KOPT-K1 (cell line): ENCODE data around the gene NOP10.

Experiments used
- H3K27ac ChIP-seq: fragments of 200-600 bp; sonication (generic); 2 replicates; pipeline ENCODE4 v1.5.1; 2016; ENCODE audit warnings: antibody characterized with exemption, mild to moderate bottlenecking, low read depth, low read length; ENCODE audit not compliant: poor library complexity, severe bottlenecking
- H3K36me3 ChIP-seq: fragments of 200-600 bp; sonication (generic); 2 replicates; pipeline ENCODE4 v1.5.1; 2017; ENCODE audit warnings: antibody characterized with exemption, mild to moderate bottlenecking, low read length, moderate library complexity; ENCODE audit not compliant: insufficient read depth
- H3K9me3 ChIP-seq: fragments of 200-600 bp; sonication (generic); 2 replicates; pipeline ENCODE4 v1.5.1; 2017; ENCODE audit warnings: antibody characterized with exemption, low read length, mild to moderate bottlenecking; ENCODE audit not compliant: insufficient read depth, poor library complexity, severe bottlenecking

NOP10 gene

DNA sequence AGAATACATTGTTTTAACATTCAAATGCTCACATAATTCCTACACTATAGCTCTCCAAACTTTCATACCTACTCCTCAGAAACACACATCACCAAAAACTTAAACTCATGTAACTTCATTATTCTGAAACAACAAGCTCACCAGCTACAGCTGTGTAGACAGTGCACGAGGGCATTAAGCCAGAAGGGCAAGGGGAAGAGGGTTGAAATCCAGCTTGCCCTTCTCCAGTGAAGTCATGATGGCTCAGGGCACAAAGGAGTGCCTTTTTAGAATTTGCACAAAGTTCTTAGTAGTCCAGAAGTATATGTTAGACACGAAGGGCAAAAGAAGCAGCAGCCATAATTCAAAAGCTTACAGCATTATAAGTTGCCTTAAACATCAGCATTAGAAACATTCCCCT is 13.9 kb downstream of the NOP10 start:
- Histone ChIP-seq H3K27ac (peak overlapping the region; percentile 95), H3K9me3 (no peaks in the 10 kb centered on the region)

DNA sequence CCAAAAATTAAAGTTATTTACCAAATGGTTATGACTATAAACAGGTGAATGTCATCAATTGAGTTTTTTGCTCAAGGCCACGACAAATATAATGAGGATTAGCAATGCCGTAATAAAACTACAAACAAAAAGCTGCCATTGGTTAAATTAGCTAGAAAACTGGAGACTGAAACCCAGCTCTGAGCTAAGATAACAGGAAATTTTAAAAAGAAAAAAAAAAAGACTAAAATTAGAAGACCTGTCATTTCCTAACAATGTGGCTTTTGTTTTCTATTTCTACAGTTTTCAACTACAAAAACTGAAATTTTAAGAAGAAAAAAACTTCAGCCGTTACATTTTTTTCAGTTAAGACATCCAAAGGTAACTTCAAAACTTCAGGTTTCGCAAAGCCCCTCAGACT is 15.0 kb downstream of the NOP10 start:
- Histone ChIP-seq H3K36me3 (no peaks in the 10 kb centered on the region), H3K9me3 (no peaks in the 10 kb centered on the region), H3K27ac (peak overlapping the region; percentile 95)

More for the DNA sequence above, 13.9 kb downstream of the NOP10 start:
- H3K36me3 ChIP-seq: no peaks in the 10 kb centered on the region

DNA sequence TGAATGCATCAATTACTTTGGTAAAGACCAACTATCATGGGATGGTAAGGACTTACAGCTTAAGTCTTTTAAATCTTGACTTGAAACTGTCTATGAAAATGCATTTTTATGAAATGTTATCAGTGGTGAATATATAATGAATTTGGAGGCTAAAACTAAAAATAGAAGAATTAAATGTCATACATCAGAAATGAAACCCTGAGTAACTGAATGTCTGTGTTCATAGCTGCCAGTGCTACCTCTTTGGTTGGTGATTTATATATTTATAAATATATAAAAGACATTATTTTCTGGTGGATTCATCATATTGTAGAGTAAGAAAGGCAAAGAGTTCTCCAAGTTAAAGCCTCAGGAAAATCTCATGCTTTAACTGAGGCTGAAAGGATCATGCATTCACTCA is 17.6 kb downstream of the NOP10 start:
- no peaks in the 10 kb centered on the region for H3K36me3 ChIP-seq
- H3K9me3 ChIP-seq: no peaks in the 10 kb centered on the region
- no peak overlapping the region for H3K27ac ChIP-seq

DNA sequence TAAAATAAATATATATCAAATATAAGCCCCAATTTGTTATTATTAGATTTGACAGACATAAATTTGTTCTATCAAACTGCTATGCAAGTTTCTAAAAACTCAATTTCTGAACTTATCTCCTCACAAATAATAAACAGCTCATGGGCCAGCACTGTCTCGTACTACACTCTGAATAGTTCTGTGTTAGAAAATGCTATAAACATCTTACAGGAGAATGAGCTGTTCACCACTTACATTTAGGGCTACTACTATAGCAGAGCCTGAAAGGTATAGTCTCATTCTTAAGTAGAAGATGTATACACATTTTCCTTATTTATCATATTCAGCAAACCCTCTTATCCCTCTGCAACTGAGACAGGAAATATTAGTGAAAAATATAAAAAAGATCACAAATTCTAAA is 18.0 kb downstream of the NOP10 start:
- no peak overlapping the region for H3K27ac ChIP-seq
- no peaks in the 10 kb centered on the region for H3K36me3 ChIP-seq
- no peaks in the 10 kb centered on the region for H3K9me3 ChIP-seq

DNA sequence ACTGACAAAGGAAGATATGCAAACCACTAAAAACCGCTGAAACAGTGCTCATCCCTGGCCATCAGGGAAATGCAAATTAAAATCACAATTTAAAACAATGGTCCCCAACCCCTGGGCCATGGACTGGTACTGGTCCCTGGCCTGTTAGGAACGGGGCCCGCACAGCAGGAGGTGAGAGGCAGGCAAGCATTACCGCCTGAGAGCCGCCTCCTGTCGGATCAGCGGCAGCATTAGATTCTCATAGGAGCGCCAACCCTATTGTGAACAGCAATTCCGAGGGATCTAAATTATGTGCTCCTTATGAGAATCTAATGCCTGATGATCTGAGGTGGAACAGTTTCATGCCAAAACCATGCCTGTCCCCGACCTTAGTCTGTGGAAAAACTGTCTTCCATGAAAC is 19.7 kb downstream of the NOP10 start:
- H3K36me3 ChIP-seq: no peaks in the 10 kb centered on the region
- H3K27ac ChIP-seq: no peak overlapping the region

DNA sequence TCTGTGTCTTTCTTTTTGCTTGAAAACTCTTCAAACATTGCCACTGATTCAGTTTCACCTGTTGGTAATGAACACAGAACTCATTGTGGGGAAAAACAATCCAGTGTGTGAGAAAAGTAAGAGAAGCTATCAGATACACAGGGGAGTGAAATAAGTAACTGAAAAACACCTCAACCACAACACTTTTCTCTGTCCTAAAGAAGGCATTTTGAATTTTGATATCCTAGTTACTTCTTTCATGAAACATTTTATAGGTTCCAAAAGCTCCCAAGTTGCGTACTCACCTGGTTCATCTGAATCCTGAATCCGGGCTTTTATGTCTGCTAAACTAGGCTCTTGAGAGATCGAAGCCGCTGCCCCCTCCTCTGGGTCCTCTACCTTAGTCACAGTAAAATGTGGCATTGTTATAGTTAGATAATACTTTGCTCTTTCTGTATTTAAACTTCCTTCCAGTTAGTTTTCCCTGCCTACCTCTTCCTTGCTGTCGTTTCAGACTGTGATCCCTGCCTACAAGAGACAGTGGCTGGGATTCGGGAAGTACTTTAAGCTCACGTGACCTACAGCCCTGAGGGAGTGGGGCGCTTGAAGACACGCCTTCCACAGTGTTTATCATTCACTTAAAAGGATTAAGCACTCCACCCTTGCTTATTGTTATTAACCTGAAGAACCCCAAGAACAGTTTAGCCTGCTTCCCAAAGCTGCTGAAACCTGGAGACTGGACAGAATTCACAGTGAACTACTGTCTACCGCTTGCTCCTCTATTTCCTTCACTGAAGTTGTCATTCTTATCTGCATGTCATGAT is 24.5 kb downstream of the NOP10 start:
- H3K36me3 ChIP-seq: peaks cover 10% of the 10 kb centered on the region
- H3K9me3 ChIP-seq: no peaks in the 10 kb centered on the region
- H3K27ac ChIP-seq: peak overlapping the region; percentile 68

More for the DNA sequence above, 19.7 kb downstream of the NOP10 start:
- H3K9me3 ChIP-seq: no peaks in the 10 kb centered on the region

DNA sequence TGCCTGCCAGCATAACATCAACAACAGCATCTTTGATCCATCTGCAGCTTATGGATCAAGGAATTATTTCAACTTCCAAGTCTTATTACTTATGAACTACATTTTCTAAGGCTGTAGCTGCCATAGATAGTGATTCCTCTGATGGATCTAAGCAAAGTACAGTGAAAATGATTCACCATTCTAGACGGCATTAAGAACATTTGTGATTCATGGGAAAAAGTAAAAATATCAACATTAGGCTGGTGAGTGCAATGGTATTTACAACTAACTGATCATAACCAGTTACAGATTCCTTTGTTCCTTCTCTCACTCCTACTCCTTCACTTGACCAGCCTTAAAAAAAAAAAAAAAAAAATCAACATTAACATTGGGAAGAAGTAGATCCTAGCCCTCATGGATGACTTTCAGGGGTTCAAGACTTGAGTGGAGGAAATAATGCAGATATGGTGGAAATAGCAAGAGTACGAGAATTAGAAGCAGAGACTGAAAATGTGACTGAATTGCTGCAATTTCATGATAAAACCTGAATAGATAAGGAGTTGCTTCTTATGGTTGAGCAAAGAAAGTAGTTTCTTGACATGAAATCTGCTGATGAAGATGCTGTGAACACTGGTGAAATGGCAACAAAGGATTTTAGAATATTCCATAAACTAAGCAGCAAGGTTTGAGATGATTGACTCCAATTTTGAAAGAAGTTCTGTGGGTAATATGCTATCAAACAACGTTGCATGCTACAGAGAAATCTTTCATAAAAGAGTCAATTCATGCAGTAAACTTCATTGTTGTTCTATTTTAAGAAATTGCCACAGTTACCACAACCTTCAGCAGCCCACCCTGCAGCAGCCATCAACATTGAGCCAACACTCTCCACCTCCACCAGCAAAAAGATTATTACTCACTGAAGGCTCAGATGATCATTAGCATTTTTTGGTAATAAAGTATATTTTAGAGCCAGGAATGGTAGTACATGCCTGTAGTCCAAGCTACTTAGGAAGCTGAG is 28.1 kb downstream of the NOP10 start:
- no peaks in the 10 kb centered on the region for H3K9me3 ChIP-seq
- H3K36me3 ChIP-seq: peaks cover 18% of the 10 kb centered on the region
- H3K27ac ChIP-seq: peak overlapping the region; percentile 29

DNA sequence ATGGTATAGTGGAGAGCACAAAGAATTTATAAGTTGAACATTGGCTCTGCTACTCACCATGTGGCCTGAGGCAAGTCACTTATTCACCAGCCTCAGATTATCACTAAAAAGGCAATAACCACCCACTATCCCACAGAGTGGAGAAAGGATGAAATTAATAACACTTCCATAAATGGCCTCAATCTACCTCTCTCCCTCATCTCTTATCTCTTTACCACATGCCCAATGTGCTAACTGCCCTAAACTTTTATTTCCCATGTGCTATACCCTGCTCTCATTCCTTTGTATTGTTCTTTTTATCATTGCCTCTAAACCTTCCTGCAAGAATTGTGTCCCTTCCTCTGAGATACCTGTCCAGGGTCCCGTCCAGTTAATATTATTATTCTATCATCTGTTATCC is 31.4 kb downstream of the NOP10 start:
- Histone ChIP-seq H3K36me3 (peaks cover 18% of the 10 kb centered on the region), H3K27ac (no peak overlapping the region), H3K9me3 (no peaks in the 10 kb centered on the region)

DNA sequence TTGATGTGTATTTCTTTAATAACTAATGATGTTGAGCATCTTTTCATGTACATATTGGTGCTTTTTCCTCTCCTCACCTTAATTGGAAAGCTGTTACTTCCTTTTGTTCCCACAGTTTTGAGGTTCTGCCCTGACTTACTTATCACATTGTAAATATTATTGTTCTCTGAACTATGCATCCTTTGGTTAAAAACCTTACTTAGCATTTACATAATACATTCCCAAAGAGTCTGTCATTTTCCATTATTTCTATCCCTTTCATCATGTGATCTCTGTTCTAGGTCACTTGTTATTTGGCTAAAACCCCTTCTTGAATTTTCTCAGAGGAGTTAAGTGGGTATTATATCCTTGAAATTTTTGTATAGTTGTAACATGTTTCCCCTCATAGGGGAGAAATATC is 38.3 kb downstream of the NOP10 start:
- Histone ChIP-seq H3K27ac (no peak overlapping the region), H3K9me3 (no peaks in the 10 kb centered on the region), H3K36me3 (peaks cover 4% of the 10 kb centered on the region; the same call in 1 of the 2 replicates)

DNA sequence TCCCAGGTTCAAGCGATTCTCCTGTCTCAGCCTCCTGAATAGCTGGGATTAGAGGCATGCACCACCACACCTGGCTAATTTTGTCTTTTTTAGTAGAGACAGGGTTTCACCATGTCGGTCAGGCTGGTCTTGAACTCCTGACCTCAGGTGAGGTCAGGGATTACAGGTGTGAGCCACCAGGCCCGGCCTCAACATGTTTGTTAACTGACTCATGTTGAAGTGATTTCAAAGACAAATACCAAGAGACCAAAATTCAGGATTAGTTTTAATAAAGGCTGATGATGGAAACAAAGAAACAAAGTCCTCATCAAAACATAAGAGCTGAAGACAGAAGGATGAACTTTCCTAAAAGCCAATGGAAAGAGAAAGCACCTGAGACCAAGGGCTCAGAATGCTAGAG is 41.9 kb downstream of the NOP10 start:
- Histone ChIP-seq H3K36me3 (peaks cover 15% of the 10 kb centered on the region; the same call in 1 of the 2 replicates), H3K9me3 (no peaks in the 10 kb centered on the region), H3K27ac (no peak overlapping the region)

DNA sequence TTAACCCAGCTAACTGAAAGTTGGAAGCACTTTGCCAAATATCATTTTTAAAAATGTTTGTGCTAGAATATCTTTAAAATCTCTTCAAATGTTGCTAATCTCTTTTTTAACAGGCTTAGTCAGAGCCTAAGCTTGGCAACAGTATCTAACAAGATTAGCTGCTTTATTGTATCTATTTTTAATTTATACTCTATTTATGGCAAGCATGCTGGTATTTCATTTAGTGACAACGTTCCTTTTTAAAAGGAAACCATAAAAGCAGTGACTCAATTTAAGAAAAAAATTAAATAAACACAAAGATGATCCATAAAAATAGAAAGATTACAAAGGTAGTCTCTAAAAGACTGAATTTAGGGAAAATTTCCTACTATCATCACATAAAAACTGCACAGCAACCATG is 45.9 kb downstream of the NOP10 start:
- peaks cover 32% of the 10 kb centered on the region; the same call in 1 of the 2 replicates for H3K36me3 ChIP-seq
- H3K27ac ChIP-seq: no peak overlapping the region
- H3K9me3 ChIP-seq: no peaks in the 10 kb centered on the region

DNA sequence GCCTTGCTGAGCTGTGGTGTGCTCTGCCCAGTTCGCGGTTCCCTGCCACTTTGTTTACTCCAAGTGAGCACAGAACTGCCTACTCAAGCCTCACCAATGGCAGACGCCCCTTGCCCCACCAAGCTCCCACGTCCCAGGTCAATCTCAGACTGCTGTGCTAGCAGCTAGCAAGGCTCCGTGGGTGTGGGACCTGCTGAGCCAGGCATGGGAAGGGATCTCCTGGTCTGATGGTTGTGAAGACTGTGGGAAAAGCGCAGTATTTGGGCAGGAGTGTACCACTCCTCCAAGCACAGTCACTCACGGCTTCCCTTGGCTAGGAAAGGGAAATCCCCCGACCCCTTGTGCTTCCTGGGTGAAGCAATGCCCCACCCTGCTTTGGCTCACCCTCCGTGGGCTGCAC is 50.3 kb downstream of the NOP10 start:
- H3K9me3 ChIP-seq: no peaks in the 10 kb centered on the region
- H3K36me3 ChIP-seq: peaks cover 33% of the 10 kb centered on the region; the same call in 1 of the 2 replicates
- H3K27ac ChIP-seq: no peak overlapping the region
